ENCODE measurements around the gene GRK6. TPM values are rescaled to one million over a fixed set of nuclear protein-coding genes. Genes with fewer than 3 reads are reported as not detected.

GRK6 gene
- total and polyA plus RNA-seq, 11 donors, result 6.8 to 33.2 (median 17.3) TPM

DNA sequence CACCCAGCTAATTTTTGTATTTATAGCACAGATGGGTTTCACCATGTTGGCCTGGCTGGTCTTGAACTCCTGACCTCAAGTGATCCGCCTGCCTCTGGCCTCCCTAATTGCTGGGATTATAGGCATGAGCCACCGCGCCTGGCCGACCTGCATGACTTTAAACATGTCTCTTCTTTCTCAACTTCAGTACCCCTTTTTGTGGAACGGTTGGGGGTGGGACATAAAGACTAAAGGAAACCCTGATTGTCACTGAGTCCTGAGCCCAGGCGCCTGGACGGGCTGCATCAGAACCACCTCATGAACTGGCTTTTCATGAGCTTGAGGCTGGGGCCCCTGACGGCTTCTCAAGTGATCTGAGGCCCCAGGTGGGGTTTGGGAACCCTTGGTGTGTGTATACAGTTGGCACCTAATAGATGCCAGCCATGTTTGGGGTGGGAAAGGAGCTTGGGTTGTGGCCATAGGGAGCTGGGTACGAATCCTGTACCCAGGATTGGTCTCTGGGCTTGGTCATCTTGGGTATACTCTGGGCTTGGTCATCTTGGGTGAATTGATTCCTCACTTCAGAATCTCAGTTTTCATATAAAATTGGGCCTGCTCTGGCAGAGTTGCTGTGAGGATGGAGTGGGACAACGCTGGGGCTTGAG is 2.2 kb downstream of the GRK6 start:
- Histone ChIP-seq H3K9me3 (no peaks in the 10 kb centered on the region), H3K27me3 (no peaks in the 10 kb centered on the region), H3K27ac (peak overlapping the region in 2 of 12 donors; percentile 46 to 95), H3K36me3 (peaks cover 0 to 30% (median 18%) of the 10 kb centered on the region in 9 donors), H3K4me3 (peak overlapping the region in 2 of 12 donors; percentile 4 to 94), H3K4me1 (peaks cover 2 to 77% (median 37%) of the 10 kb centered on the region in 12 donors)
- intact Hi-C loops (cut with DNase I), result no loop called here
- WGBS, 4 donors, result 84 to 98% (median 86%) methylated on average over 9 to 10 of the region's 10 CpGs
- TF ChIP-seq, protein P1, sequence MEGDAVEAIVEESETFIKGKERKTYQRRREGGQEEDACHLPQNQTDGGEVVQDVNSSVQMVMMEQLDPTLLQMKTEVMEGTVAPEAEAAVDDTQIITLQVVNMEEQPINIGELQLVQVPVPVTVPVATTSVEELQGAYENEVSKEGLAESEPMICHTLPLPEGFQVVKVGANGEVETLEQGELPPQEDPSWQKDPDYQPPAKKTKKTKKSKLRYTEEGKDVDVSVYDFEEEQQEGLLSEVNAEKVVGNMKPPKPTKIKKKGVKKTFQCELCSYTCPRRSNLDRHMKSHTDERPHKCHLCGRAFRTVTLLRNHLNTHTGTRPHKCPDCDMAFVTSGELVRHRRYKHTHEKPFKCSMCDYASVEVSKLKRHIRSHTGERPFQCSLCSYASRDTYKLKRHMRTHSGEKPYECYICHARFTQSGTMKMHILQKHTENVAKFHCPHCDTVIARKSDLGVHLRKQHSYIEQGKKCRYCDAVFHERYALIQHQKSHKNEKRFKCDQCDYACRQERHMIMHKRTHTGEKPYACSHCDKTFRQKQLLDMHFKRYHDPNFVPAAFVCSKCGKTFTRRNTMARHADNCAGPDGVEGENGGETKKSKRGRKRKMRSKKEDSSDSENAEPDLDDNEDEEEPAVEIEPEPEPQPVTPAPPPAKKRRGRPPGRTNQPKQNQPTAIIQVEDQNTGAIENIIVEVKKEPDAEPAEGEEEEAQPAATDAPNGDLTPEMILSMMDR (IDR thresholded peaks at IDR 0.05), result no peak
- TF ChIP-seq POLR2A (IDR thresholded peaks at IDR 0.05), result no peak
- DNase-seq (no peak), ATAC-seq (no peak)

DNA sequence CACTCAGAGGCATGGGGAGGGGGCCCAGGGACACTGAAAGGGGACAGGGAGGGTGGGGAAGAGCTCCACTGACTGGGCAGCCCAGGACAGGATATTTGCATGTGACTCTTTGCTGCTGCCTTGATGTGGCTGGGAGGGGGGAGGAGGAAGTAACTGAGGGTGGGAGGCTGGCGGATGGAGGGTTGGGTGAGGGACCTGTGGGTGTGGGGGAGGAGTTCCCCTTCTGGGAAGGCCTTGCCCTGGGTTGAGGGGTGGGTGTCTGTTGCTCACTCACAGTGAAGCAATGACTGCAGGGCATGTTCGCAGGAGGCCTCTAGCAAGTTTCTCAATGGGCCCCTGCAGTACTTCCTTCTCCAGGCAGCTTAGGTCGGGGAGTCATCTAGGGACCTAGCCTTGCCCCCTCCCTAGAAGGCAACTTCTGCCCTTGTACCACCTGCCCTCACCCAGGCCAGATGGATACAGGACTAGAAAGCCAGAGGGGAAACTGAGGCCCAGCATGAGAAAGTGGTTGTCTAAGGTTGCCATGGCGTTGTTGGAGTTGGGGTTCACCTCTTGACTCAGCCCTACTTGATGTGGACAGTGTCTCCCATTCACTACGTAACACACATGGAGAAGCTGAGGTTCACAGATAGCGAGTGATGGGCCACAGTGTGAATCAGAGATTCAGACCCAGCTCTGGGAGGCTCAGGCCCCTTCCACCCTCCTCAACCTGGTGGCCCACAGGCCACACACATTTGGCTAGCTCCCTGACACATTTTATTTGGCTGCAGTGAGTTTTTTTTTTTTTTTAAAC is 3.0 kb downstream of the GRK6 start:
- Histone ChIP-seq H3K9me3 (no peaks in the 10 kb centered on the region), H3K36me3 (peaks cover 0 to 37% (median 25%) of the 10 kb centered on the region in 9 donors), H3K27ac (peak overlapping the region in 2 of 12 donors; percentile 46 to 95), H3K27me3 (no peaks in the 10 kb centered on the region), H3K4me3 (peak overlapping the region in 1 of 12 donors; percentile 94), H3K4me1 (peaks cover 2 to 83% (median 37%) of the 10 kb centered on the region in 12 donors)
- ATAC-seq (peak in 1 of 4 donors; percentile 5), DNase-seq (peak; percentile 66 to 84 (median 72))
- intact Hi-C loops (cut with DNase I), result no loop called here
- TF ChIP-seq, protein P1 (IDR thresholded peaks at IDR 0.05), result no peak
- no peak for TF ChIP-seq POLR2A (IDR thresholded peaks at IDR 0.05)
- WGBS, 4 donors, result 80 to 94% (median 88%) methylated on average over 6 of the region's 6 CpGs

DNA sequence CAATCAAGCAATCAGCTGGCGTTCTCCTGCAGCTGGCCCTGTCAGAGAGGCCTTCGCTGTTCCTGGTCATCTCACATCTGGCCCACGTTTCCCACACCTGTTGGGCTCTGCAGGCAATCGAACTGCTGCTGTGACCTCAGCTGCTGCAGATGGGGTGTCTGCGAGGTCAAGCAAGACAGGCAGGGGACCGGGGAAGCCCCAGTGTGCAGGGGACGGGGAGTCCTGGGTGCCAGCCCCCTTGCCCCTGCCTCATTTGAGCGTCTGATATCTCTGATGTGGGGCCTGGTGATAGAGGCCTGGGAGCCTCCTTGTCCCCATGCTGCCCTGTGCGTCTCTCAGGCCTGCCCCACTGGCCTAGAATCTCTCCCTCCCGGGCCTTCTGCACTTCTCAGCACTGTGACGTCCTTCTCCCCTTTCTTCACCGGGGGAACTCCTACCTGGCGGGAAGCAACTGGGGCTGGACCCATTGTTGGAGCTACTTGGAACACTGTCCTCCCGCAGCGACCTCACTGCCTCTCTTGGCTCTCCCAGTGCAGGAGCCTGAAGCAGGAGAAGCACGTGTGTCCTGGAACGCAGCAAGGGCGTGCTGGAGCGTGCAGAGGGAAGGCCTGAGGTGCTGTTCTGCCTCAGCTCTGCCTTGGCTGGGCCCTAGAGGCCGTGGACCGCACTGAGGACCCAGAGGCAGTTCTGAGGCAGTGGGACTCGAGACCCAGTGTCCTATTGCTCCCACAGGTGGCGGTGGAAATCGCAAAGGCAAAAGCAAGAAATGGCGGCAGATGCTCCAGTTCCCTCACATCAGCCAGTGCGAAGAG is 3.9 kb downstream of the GRK6 start:
- TF ChIP-seq POLR2A (IDR thresholded peaks at IDR 0.05), result no peak
- TF ChIP-seq, protein P1 (IDR thresholded peaks at IDR 0.05), result no peak
- Histone ChIP-seq H3K27me3 (no peaks in the 10 kb centered on the region), H3K36me3 (peaks cover 0 to 47% (median 34%) of the 10 kb centered on the region in 9 donors), H3K4me1 (peaks cover 2 to 78% (median 35%) of the 10 kb centered on the region in 12 donors), H3K27ac (peak overlapping the region in 2 of 12 donors; percentile 34 to 95), H3K9me3 (no peaks in the 10 kb centered on the region), H3K4me3 (peak overlapping the region in 1 of 12 donors; percentile 29)
- 89 to 93% (median 92%) methylated on average over 24 to 26 of the region's 26 CpGs for WGBS, 4 donors
- no peak for DNase-seq
- intact Hi-C loops (cut with DNase I), result no loop called here
- ATAC-seq, result no peak

Measured in heart left ventricle (tissue), 16 donors.